GM18502 (cell line): ENCODE data around the gene SINHCAF.
A peak's percentile ranks its signal among the peaks of the same experiment; 100 is the strongest.
"Not testable (repeated sequence)": the region's sequence is repeated elsewhere in the genome, so short reads cannot be mapped to it uniquely, and the experiment has no call there.

Experiments used
- ATAC-seq: cut with Tn5 transposase; IDR thresholded peaks from one replicate; pipeline ENCODE4 v1.9.1; 2021; ENCODE audit warnings: mild to moderate bottlenecking; ENCODE audit not compliant: unreplicated experiment, poor library complexity

The SINHCAF gene, protein sequence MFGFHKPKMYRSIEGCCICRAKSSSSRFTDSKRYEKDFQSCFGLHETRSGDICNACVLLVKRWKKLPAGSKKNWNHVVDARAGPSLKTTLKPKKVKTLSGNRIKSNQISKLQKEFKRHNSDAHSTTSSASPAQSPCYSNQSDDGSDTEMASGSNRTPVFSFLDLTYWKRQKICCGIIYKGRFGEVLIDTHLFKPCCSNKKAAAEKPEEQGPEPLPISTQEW

DNA sequence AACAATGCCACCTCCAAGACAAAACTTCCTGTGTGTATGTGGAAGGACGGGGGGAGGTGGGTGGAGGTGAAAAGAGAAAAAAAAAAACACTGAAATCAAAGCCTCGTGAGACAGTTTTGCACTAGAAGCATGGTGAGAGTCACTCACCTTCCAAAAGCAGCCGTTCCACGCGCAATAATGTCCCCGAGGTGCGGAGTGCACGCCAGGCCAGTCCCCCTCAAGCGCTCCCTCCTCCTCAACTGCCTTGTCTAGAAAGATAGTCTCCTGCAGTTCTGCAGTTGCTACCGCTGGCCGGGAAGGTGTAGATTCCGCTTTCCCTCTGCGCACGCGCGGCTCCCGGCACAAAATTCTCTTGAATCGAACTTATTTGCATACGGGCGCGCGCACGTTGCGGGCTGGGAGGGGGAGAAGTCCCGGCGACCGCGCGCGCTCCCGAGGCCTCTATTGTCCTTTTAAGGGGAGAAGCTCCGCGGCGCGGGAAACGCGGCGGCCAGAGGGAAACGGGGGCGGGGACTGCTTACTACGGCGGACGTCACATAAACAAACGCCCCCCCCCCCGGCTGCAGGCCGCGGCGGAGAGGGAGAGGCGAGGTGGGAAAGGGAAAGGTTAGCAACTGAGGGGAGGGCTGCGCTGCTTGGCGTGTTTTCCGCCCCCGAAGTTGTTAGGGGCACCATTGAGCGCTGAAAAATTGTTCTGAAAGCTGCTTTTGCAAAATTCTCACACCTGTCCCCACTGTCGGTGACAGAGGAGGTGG is at the start of gene SINHCAF:
Gene SINHCAF (minus strand): TSS at position 274 of the 755 bp plus-strand sequence. CDS start 27,946 bp downstream, outside the sequence.
- peak; percentile 60 for ATAC-seq

DNA sequence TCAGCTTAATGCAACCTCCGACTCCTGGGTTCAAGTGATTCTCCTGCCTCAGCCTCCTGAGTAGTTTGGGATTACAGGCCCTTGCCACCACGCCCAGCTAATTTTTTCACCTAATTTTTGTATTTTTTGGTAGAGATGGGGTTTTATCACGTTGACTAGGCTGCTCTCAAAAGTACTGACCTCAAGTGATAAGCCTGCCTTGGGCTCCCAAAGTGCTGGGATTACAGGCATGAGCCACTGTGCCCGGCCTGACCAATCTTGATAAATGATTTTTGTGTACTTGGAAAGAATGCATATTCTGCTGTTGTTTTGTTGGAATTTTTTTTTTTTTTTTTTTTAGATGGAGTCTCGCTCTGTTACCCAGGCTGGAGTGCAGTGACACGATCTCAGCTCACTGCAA is 49.5 kb upstream of the SINHCAF start:
- ATAC-seq: not testable (repeated sequence)

DNA sequence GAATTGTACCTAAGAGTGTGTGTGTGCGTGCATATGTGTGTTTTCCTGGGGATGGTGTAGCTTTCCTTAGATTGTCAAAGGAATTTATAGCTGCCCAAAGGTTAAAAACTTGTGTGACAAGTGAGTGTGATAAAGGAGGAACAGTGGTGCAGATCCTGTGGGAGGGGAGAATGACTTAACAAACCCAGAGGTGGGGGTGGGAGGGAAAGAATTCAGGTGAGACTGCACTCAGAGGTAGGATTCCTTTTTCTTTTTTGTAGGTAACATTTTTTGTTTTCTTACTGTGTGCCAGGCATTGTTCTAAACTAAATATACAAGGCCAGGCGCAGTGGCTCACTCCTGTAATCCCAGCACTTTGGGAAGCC is 45.3 kb upstream of the SINHCAF start:
- ATAC-seq: no peak

DNA sequence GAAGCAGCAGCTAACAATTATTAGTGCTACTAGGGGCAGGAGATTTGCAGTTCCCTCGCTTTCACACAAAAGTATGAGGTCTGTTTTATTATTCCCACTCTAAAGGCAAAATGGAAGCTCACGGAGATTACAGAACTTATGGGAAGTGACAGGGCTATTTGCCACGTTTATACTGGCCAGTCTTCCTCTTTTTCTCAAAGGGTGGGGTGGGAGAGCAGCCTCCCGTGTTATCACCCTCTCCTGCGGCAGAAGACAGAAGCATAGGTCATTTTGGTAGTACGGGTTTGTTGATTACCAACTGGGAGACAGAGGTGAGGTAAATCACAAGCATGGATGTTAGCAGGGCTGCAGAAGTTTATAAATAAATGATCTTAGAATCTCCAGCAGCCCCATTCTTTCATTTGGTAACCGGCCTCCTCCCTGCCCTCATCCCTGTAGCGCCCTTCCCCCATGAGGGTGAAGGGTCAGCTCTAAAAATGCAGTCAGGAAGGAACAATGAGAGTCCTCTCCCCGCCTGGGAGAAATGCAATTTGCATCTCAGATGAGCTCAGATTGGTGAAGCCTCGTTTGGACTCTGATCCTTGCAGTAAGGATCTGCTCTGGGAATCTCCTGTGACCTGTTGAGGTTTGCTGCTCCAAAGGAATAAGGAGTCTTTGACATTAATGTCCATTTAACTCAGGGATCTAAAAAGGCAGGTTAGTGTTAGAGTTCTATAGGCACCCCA is 44.7 kb upstream of the SINHCAF start:
- ATAC-seq: no peak

DNA sequence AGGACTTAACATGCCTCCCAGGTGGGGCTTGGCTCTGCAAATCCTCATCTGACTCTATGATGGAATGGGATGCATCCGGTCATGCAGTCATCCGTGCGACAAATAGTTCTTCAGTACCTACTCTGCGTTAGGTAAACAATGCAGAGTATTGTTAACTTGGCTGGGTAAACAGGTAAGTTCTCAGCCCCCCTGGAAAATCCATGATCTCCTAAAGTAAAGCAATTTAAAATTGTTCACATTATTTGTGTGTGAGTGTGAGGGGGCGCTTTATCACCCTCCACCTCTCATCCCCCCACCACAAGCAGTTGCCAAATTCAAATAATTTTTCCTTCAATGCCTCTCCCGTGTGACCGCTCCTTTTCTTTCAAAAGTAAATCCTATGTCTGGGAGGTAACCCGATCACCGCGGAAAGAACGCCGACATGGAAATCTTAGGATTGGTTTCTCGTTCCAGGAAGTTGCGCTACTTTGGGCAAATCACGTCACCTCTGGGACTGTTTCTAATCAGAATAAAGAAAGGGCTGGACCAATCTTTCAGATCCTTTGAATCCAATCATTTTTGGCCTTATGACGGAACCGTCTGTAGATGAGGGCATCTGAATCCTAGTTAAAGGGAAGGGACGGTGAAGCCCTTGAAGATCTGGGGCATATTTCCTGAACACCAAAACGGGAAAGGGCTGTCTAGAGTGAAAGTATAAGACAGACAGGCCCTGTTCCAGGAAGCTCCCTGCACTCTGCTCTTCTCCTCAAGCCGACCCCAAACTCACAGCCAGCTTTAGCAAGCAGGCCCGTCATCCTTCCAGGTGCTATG is 44.0 kb upstream of the SINHCAF start:
- ATAC-seq: no peak

DNA sequence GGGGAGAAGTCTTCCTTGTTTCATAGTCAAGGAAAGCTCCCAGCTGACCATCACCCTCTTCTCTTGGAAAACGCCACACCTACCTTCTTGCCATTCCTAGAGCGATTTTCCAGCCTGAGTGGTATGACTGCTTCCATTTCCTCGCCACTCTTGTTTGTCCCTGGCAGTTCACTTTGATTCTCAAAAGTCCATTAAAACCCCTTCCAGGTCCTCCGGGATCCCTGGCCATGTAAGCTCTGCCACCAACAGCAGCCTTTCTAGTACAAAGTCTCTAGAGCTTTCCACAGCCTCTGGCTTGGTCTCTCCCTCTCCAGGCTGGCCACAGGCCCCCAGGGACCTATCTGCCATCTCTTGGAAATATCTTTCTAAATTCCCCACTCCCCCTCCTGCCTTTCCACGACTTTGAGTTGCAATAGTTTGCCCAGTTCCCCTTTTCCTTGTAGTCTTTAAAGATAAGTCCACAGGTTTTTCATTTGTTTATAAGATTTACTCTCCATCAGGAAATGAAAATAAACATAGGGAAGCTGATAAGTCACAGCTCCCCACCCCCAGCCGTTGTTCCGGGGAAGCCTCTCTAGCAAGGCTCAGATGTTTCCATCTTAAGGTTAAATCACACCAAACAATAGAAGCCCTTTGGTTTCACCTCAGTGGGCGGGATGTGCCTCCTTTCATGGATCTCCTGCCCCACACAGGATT is 42.9 kb upstream of the SINHCAF start:
- no peak for ATAC-seq

DNA sequence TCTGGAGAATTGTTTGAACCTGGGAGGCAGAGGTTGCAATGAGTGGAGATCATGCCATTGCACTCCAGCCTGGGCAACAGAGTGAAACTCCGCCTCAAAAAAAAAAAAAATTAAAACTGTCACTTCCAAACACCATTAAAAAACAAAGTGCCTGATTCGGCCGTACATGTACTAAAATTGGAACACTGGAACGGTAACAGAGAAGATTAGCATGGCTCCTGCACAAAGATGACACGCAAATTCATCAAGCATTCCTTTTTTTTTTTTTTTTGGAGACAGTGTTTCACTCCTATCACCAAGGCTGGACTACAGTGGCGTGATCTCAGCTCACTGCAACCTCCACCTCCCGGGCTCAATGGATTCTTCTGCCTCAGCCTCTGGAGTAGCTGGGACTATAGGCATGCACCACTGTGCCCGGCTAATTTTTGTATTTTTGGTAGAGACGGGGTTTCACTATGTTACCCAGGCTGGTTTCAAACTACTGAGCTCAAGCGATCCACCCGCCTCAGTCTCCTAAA is 40.2 kb upstream of the SINHCAF start:
- no peak for ATAC-seq

DNA sequence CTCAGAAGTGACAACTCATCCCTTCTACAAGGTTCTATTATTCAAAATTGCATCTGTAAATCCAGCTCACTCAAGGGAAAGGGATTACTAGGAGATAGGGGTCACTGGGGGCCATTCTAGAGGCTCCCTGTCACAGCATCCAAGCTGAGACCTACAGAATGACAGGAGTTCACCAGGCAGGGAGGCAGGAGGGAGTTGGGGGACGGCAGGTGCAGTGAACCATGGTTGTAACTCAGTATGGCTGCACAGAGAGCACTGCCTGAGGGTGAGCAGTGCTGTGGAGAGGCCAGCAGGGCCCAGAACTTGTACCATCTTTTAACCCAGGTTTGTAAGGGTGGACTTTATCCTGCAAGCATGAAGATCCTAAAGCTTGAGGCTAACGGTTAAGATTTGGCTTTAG is 37.9 kb upstream of the SINHCAF start:
- ATAC-seq: no peak

DNA sequence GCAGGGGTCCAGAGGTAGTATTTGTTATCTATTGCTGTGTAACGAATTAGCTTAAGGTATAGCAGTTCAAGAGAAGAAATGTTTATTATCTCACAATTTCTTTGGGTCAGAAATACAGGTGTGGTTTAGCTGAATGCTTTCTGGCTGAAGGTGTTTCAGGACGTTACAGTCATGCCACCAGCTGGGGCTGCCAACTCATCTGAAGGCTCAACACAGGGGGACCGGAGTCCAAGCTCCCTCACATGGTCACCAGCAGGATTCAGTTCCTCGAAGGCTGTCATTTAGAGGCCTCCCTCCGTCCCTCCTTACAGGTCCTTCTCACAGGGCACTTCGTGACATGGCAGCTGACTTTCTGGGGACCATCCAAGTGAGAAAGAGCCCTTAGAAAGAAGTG is 37.5 kb upstream of the SINHCAF start:
- peak; percentile 13 for ATAC-seq

DNA sequence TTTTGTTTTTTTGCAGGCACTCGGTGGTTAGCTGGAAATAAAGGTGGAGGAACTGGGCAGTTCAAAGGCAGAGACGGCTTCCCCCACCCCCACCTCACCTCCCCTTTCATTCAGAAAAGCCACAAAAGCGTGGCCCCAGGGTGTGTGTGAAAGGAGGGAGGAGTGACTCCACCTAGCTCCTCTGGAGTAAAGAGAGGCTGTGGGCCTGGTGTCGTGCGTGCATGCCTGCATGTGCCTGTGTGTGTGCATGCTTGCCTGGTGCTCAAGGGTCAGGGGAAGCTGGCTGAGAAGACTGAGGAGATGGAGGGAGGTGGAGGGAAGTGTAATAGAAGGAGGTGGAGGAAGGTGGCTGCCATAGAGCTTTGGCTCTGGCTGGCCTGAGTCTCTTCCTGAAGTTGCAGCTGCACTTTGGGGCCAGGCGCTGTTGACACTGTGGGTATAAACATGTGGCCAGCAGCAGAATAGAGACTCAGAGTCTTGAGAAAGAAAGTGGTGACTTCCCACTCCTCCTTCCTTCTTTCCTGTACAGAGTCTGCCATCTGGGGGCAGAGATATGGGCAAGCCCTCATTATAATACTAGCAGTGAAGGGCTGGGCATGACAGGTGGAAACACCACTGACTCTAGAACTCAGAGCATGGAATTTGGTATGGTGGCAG is 36.9 kb upstream of the SINHCAF start:
- ATAC-seq: peak; percentile 78

DNA sequence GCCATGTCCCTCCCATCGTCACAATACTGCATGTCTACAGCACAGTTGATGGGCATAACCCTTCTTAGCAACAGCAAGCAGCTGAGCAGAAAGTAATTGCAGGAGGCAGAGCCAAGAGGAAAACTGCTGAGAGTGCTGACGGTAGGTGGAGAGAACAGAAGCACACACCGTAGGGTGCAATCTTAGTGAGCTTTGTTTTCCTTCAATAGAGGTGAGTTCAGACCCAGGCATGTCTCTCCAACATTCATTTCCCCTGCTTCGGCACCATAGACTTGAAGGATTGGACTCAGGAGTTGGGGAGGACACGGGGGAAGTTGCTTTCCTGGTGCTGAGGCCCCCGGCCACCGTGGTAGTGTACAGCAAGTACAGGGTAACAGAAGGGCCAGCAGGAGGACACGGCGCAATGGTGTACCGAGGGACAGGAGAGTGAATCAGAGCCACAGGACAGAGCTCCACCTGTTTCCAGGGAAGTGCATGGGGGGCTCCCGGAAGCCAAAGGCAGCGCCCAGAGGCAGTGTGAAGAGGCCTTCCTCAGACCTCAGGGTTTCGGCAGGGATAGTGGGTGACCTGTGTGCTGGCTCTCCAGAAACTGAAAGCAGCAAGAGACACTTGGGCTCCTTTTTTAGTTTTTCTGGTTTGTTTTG is 36.3 kb upstream of the SINHCAF start:
- ATAC-seq: no peak

DNA sequence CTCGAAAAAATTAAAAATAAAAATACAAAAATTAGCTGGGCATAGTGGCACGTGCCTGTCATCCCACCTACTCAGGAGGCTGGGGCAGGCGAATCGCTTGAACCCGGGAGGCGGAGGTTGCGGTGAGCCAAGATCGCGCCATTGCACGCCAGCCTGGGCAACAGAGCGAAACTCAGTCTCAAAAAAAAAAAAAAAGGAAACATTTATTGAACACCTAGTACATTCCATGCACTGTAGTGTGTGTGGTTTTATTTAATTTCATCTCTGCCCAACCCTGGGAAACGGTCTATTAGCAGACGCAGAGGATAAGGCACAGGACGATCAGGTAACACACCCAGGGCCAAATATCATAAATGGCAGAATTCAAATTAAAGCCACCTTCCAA is 35.8 kb upstream of the SINHCAF start:
- ATAC-seq: no peak

DNA sequence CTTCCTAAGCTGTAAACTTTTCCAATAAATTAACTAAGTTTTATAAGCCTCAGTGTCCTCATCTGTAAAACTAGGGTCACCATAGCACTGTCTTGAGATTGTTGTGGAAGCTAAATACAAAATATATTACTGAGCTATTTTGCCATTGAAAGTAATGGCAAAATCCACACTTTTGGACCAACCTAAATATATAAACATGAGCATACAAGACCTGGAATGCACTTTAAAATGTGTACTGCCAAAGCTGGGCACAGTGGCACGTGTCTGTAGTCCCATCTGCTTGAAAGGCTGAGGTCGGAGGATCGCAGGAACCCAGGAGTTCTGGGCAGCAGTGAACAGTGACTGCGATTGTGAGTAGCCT is 29.8 kb upstream of the SINHCAF start:
- no peak for ATAC-seq

DNA sequence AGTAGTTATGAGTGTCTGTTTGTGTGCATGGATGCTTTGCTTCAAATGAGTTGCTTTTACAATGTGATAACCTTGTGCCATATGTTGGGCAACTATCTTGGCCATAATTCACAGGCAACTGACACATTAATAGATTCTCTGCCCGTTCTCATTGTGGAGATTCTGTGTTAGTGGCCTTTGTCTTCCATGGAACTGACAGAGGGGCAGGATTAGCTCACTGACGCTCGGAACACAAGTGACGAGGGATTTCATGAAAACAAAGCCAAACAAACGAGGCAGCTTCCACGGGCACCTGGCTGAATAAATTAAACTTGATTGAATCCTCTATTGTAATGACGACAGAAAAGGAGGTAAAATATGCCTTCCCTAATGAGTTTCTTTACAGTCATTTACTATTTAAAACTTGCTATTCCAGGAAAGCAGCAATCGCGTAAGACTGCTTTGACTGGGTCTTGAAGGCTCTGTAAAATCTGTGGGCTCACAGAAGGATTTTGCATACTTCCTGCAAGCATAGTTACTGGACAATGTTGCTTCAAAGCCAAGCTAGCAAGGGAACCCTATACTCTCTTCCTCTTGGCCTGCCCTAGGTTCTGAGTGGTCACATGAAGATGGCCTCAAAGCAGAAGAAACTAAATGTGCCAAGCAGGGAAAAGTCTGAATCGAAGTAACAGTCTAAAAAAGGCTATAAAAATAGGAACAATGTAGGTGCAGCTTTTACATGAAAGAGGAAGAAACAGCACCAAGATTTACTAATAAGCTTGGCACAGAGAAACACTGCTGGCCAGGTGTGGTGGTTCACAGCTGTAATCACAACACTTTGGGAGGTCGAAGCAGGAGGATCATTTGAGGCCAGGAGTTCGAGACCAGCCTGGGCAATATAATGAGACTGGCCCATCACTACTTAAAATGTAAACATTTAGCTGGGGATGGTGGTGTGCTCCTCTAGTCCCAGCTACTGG is 28.1 kb upstream of the SINHCAF start:
- ATAC-seq: no peak

DNA sequence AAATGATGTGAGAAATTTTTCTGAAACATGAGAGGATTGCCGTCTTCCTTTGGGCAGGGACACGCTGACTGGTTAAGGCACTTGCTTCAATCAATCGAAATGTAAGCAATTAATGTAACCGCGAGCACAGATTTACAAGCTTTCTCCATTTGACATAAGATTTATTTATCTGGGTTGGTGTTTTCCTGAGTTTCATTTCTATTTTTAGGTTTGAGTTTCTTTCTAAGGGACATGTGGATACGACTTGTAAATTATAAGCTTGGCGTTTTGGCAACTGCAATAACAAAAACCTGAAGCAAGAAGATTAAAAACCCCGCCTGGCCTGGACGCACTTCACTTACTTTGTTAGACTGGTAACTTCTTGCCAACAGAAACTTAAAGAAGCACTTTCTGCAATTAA is 20.3 kb upstream of the SINHCAF start:
- no peak for ATAC-seq

DNA sequence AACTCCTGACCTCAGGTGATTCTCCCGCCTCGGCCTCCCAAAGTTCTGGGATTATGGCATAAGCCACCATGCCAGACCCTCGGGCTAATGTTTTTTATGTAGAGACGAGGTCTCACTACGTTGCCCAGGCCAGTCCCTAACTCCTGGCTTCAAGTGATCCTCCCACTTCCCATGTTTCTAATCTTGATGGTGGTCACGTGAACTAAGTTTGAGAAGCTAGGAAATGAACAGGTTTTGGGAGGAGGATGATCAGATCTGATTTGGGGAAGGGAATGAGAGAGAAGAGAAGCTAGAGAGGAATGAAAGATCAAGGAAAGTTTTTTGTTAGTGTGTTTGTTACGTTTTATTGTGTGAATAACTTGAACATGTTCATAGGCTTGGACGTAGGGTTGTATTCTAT is 17.2 kb upstream of the SINHCAF start:
- no peak for ATAC-seq

DNA sequence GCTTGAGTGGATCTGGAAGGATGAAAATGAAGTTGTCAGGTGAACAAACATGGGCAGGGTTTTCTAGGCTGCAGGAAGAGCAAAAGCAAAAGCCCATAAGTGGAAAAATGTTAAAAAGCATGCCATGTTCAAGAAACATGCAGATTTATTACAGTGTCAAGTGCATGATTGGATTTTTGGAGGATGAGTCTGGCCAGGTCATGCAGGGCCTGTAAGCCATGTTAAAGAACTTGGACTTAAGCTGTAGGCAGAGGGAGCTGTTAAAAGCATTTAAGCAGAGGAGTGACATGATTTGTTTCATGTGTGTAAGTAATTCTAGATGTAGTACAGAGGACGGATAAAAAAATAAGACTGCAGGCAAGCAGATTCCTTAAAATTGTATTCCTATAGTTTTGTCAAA is 16.3 kb upstream of the SINHCAF start:
- ATAC-seq: no peak
